Upper lobe of left lung (tissue), 4 donors: ENCODE results near the gene APOL6.

Experiments
- EP300 ChIP-seq, 4 donors: sonication (generic); formaldehyde crosslinking; IDR thresholded peaks; one replicate each; pipeline ENCODE4 v1.5.1; 2017; ENCODE audit warnings: antibody characterized with exemption in 4 of 4, control low read depth in 2 of 4
- POLR2A ChIP-seq, 4 donors: fragments of 450-650 bp; IDR thresholded peaks; one replicate each; pipeline ENCODE4 v1.5.1; 2016 to 2017; ENCODE audit warnings: antibody characterized with exemption in 4 of 4, mild to moderate bottlenecking in 2 of 4
- POLR2AphosphoS5 ChIP-seq, 2 donors: sonication (generic); formaldehyde crosslinking; IDR thresholded peaks; one replicate each; pipeline ENCODE4 v1.5.1; 2017; ENCODE audit warnings: antibody characterized with exemption in 2 of 2
- TF ChIP-seq, protein P1 (sequence below), 6 experiments: fragments of 450-650 bp in 4 of 6; fragments of 200-600 bp in 2 of 6; sonication (generic) in 2 of 6; IDR thresholded peaks; one replicate each; pipeline ENCODE4 v1.5.1; 2016 to 2019; ENCODE audit warnings: antibody characterized with exemption in 6 of 6

DNA sequence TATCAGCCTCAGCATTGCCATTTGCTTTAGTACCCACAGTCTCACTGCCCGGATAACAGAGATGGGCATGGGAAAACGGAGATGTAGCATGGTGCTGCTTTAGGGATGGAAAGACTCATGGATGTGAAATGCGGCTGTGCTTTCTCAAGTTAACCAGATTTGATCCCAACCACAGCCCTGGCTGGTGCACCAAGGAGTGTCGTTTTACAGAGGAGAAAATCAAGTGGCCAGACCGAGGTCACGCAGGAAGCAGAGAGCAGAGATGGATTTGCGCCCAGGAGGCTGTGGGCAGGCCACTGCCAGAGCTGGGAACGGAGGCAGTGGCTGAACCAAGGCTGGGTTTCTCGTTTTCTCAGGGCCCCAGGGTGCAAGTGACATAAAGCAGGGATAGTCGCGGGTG, 40.2 kb upstream of the APOL6 start:
- TF ChIP-seq, protein P1, sequence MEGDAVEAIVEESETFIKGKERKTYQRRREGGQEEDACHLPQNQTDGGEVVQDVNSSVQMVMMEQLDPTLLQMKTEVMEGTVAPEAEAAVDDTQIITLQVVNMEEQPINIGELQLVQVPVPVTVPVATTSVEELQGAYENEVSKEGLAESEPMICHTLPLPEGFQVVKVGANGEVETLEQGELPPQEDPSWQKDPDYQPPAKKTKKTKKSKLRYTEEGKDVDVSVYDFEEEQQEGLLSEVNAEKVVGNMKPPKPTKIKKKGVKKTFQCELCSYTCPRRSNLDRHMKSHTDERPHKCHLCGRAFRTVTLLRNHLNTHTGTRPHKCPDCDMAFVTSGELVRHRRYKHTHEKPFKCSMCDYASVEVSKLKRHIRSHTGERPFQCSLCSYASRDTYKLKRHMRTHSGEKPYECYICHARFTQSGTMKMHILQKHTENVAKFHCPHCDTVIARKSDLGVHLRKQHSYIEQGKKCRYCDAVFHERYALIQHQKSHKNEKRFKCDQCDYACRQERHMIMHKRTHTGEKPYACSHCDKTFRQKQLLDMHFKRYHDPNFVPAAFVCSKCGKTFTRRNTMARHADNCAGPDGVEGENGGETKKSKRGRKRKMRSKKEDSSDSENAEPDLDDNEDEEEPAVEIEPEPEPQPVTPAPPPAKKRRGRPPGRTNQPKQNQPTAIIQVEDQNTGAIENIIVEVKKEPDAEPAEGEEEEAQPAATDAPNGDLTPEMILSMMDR (IDR thresholded peaks at IDR 0.05): no peak
- no peak for TF ChIP-seq POLR2A (IDR thresholded peaks at IDR 0.05)
- no peak for TF ChIP-seq EP300 (IDR thresholded peaks at IDR 0.05)
- TF ChIP-seq POLR2AphosphoS5 (IDR thresholded peaks at IDR 0.05): no peak
